ENCODE data around the gene EIF2B1. TPM values are rescaled to one million over a fixed set of nuclear protein-coding genes. Genes with fewer than 3 reads are reported as not detected.
"Not testable (repeated sequence)": the region's sequence is repeated elsewhere in the genome, so short reads cannot be mapped to it uniquely, and the experiment has no call there.

EIF2B1 gene
- total RNA-seq, 4 donors from 2014 or later = 79.3 to 123 (median 104) TPM

DNA sequence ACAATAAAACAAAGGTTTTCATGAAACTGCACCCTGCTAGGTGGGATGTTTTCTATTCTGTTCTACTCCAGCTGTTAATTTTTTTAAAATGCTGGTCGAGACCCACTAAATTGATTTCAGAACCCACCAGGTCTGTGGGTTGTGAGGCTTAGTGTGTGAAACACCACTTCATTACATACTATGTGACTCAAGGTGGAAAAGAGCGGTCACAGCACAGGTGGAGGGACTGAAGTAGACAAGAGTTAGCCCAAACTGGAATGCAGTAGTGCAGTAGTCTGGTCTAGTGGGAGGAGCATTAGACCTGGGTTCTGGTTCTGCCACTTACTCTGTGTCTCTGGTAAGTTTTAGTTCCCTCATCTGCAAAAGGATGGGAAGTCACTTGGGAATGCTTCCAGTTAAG, 19.4 kb downstream of the EIF2B1 start:
- TF ChIP-seq, protein P1, sequence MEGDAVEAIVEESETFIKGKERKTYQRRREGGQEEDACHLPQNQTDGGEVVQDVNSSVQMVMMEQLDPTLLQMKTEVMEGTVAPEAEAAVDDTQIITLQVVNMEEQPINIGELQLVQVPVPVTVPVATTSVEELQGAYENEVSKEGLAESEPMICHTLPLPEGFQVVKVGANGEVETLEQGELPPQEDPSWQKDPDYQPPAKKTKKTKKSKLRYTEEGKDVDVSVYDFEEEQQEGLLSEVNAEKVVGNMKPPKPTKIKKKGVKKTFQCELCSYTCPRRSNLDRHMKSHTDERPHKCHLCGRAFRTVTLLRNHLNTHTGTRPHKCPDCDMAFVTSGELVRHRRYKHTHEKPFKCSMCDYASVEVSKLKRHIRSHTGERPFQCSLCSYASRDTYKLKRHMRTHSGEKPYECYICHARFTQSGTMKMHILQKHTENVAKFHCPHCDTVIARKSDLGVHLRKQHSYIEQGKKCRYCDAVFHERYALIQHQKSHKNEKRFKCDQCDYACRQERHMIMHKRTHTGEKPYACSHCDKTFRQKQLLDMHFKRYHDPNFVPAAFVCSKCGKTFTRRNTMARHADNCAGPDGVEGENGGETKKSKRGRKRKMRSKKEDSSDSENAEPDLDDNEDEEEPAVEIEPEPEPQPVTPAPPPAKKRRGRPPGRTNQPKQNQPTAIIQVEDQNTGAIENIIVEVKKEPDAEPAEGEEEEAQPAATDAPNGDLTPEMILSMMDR (IDR thresholded peaks at IDR 0.05) = no peak
- no peak for TF ChIP-seq POLR2A (IDR thresholded peaks at IDR 0.05)
- 86 to 89% methylated on average over 2 of the region's 2 CpGs for WGBS, 2 donors
- no peaks in the 10 kb centered on the region for H3K27me3 ChIP-seq
- intact Hi-C loops (cut with DNase I) = no loop called here
- no peaks in the 10 kb centered on the region for H3K9me3 ChIP-seq
- H3K4me1 ChIP-seq = peaks cover 0 to 15% (median 11%) of the 10 kb centered on the region in 3 donors
- H3K36me3 ChIP-seq = peaks cover 13 to 99% (median 72%) of the 10 kb centered on the region in 3 donors
- DNase-seq = no peak
- peak overlapping the region in 1 of 4 donors; percentile 44 for H3K27ac ChIP-seq
- H3K4me3 ChIP-seq = no peak overlapping the region

DNA sequence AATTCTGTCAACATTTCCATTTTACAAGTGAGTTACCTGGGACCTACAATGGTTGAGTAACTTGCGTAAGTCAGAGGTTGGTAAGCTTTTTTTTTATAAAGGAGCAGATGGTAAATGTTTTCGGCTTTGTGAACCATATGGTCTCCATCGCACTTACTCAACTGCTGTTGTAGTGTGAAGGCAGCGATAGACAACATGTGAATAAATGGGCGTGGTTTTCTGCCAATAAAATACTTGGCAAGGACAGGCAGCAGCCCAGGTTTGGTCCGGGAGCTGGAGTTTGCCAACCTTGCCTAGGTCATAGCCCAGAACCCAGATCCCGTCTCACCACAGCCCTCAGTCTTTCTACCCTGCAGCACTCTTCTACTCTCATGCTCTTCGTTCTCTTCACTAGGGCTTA, 25.3 kb downstream of the EIF2B1 start:
- no peaks in the 10 kb centered on the region for H3K9me3 ChIP-seq
- no peaks in the 10 kb centered on the region for H3K27me3 ChIP-seq
- H3K4me3 ChIP-seq = no peak overlapping the region
- 89 to 91% methylated on average over 8 of the region's 8 CpGs for WGBS, 2 donors
- no peak overlapping the region for H3K27ac ChIP-seq
- no peak for DNase-seq
- H3K4me1 ChIP-seq = peaks cover 3 to 19% (median 3%) of the 10 kb centered on the region in 3 donors
- intact Hi-C loops (cut with DNase I) = no loop called here
- TF ChIP-seq, protein P1 (IDR thresholded peaks at IDR 0.05) = no peak
- TF ChIP-seq POLR2A (IDR thresholded peaks at IDR 0.05) = no peak
- peaks cover 18 to 96% (median 65%) of the 10 kb centered on the region in 3 donors for H3K36me3 ChIP-seq

GRCh38 chr12:123607756-123608155, 25.7 kb downstream of the EIF2B1 start:
- intact Hi-C loops (cut with DNase I) = no loop called here
- Histone ChIP-seq H3K36me3 (peaks cover 18 to 92% (median 60%) of the 10 kb centered on the region in 3 donors), H3K4me1 (peaks cover 6 to 23% (median 7%) of the 10 kb centered on the region in 3 donors), H3K27ac (no peak overlapping the region), H3K27me3 (no peaks in the 10 kb centered on the region), H3K4me3 (no peak overlapping the region), H3K9me3 (no peaks in the 10 kb centered on the region)
- no peak for TF ChIP-seq POLR2A (IDR thresholded peaks at IDR 0.05)
- TF ChIP-seq, protein P1 (IDR thresholded peaks at IDR 0.05) = no peak
- no peak for DNase-seq
- 78 to 84% methylated on average over 4 of the region's 4 CpGs for WGBS, 2 donors

DNA sequence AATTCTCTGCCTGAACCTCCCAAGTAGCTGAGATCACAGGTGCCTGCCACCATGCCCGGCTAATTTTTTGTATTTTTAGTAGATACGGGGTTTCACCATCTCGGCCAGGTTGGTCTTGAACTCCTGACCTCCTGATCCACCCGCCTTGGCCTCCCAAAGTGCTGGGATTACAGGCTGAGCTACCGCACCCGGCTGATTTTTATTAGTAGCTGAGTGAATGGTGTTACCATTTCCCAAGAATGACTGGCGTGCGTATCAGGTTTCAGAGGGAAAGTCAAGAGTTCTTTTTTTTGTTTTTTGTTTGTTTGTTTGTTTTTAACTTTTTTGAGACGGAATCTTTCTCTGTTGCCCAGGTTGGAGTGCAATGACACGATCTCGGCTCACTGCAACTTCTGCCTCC, 30.0 kb downstream of the EIF2B1 start:
- peaks cover 13 to 57% (median 18%) of the 10 kb centered on the region in 3 donors for H3K36me3 ChIP-seq
- H3K9me3 ChIP-seq; DNase-seq; H3K27me3 ChIP-seq; intact Hi-C loops (cut with DNase I); H3K27ac ChIP-seq: not testable (repeated sequence)
- H3K4me1 ChIP-seq = peaks cover 13 to 38% (median 14%) of the 10 kb centered on the region in 3 donors
- 78 to 90% methylated on average over 10 to 11 of the region's 11 CpGs for WGBS, 2 donors
- peak overlapping the region in 1 of 4 donors; percentile 86 for H3K4me3 ChIP-seq

DNA sequence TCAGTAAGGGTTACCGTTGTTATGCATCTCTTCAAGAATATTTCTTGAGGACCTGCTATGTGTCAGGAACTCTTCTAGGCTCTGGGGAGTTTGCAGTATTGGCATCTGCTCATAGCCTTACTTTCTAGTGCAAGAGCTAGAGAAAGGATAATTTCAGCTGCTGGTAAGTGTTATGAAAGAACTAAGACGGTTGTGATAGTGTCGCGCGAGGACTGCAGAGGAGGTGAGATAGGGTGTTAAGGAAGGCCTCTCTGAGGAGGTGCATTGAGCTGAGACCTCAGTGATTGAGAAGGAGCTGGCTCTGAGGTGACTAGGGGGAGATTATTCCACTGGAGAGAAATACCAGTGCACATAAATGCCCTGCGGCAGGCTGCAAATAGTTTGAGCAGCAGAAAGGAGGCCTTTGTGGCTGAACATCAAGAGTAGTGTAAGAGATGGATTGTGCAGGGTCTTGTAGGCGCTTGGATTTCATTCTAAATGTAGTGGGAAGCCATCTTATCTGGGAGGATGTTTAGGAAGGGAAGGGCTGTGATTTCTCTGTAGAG, 30.8 kb downstream of the EIF2B1 start:
- Histone ChIP-seq H3K36me3 (peaks cover 10 to 57% (median 11%) of the 10 kb centered on the region in 3 donors), H3K4me1 (peaks cover 13 to 38% (median 14%) of the 10 kb centered on the region in 3 donors), H3K27ac (peak overlapping the region in 3 of 4 donors; percentile 86 to 95 (median 92)), H3K4me3 (peak overlapping the region; percentile 85 to 96 (median 90)), H3K9me3 (no peaks in the 10 kb centered on the region), H3K27me3 (no peaks in the 10 kb centered on the region)
- whole genome bisulfite sequencing, 2 donors = 9 to 10% methylated on average over 7 of the region's 7 CpGs
- TF ChIP-seq, protein P1 (IDR thresholded peaks at IDR 0.05) = no peak
- no peak for TF ChIP-seq POLR2A (IDR thresholded peaks at IDR 0.05)
- intact Hi-C loops (cut with DNase I) = no loop called here
- no peak for DNase-seq
